Thyroid gland (tissue), 4 donors: Measurements from ENCODE around the gene STRBP. TPM values are rescaled to one million over a fixed set of nuclear protein-coding genes. Genes with fewer than 3 reads are reported as not detected.

Source experiments
- DNase-seq, 2 donors: peaks; one replicate each; pipeline ENCODE4 v3.0.0-alpha.2; 2019
- H3K27ac ChIP-seq, 3 donors: fragments of 200-600 bp; sonication (generic); 1 replicate in 2 of 3; 2 replicates in 1 of 3; pipeline ENCODE4 v1.5.1; 2016 to 2019; ENCODE audit warnings: mild to moderate bottlenecking in 1 of 3, moderate library complexity in 1 of 3
- H3K27me3 ChIP-seq: fragments of 200-600 bp; sonication (generic); one replicate; pipeline ENCODE4 v1.5.1; 2019
- H3K36me3 ChIP-seq, 2 donors: fragments of 200-600 bp; sonication (generic); one replicate each; pipeline ENCODE4 v1.5.1; 2016 to 2019
- H3K4me1 ChIP-seq, 2 donors: fragments of 200-600 bp; sonication (generic); one replicate each; pipeline ENCODE4 v1.5.1; 2017 to 2019
- H3K4me3 ChIP-seq, 3 donors: fragments of 200-600 bp; sonication (generic); replicated peaks in 1 of 3; 1 replicate in 2 of 3; 2 replicates in 1 of 3; pipeline ENCODE4 v1.5.1; 2016; ENCODE audit warnings: mild to moderate bottlenecking in 1 of 3
- H3K9me3 ChIP-seq: fragments of 200-600 bp; sonication (generic); one replicate; pipeline ENCODE4 v1.5.1; 2017
- CTCF ChIP-seq, 6 experiments: fragments of 200-600 bp in 3 of 6; fragments of 450-650 bp in 3 of 6; sonication (generic) in 3 of 6; IDR thresholded peaks; one replicate each; pipeline ENCODE4 v1.5.1; 2016 to 2019; ENCODE audit warnings: antibody characterized with exemption in 6 of 6, mild to moderate bottlenecking in 2 of 6, inconsistent platforms in 1 of 6, moderate library complexity in 1 of 6
- POLR2A ChIP-seq, 2 donors: fragments of 450-650 bp; IDR thresholded peaks; one replicate each; pipeline ENCODE4 v1.6.1; 2017; ENCODE audit warnings: antibody characterized with exemption in 2 of 2, mild to moderate bottlenecking in 2 of 2, moderate library complexity in 1 of 2
- WGBS, 2 donors: methylation state at CpG; one replicate each; pipeline ENCODE4 v1.1.5; 2017; 5-methylcytosine and 5-hydroxymethylcytosine counted together
- intact Hi-C: fragments of 100-400 bp; cut with DNase I; formaldehyde crosslinking; loops from one replicate; pipeline ENCODE4 v1.15.1; 2023
- total RNA-seq, 4 donors: library from RNA; depleted of rRNA; stranded (reverse); fragments of >200 nt; gene quantifications; one replicate each; pipeline ENCODE4 v1.2.3, GENCODE V29; 2016

Gene STRBP
- total RNA-seq, result 10 to 100 TPM; 29.3 to 52.2 (median 43.9) TPM

- WGBS, 2 donors, result 0 to 3% methylated on average over 3 to 18 of the region's 97 CpGs
- TF ChIP-seq POLR2A (IDR thresholded peaks at IDR 0.05) (peak; percentile 28 to 95), CTCF (IDR thresholded peaks at IDR 0.05) (peak in 1 of 6 experiments; percentile 26)
- Histone ChIP-seq H3K27ac (peak within 1 kb of the TSS; percentile 71 to 89 (median 72)), H3K4me1 (peaks cover 9 to 18% of the 10 kb centered on the region in 2 donors), H3K9me3 (no peaks in the 10 kb centered on the region), H3K4me3 (peak within 1 kb of the TSS; percentile 60 to 78 (median 73)), H3K27me3 (no peaks in the 10 kb centered on the region), H3K36me3 (no peaks in the 10 kb centered on the region)
- peak; percentile 94 for DNase-seq
- intact Hi-C loops, result no loop called here
These were observed at the start of gene STRBP for GRCh38 chr9:123268465-123269259. Gene STRBP, minus strand, starts transcription at chr9:123268586. Its CDS starts 84,452 bp downstream, at chr9:123184134.

- DNase-seq, result peak in 1 of 2 donors; percentile 27
- no peaks in the 10 kb centered on the region for H3K36me3 ChIP-seq
- H3K27ac ChIP-seq, result no peak overlapping the region
- 50 to 56% methylated on average over 7 of the region's 7 CpGs for WGBS, 2 donors
- no peaks in the 10 kb centered on the region for H3K9me3 ChIP-seq
- H3K27me3 ChIP-seq, result no peaks in the 10 kb centered on the region
- intact Hi-C loops, result no loop called here
- TF ChIP-seq CTCF (IDR thresholded peaks at IDR 0.05), result no peak
- no peak for TF ChIP-seq POLR2A (IDR thresholded peaks at IDR 0.05)
- H3K4me3 ChIP-seq, result no peak overlapping the region
- H3K4me1 ChIP-seq, result peaks cover 10% of the 10 kb centered on the region in 2 donors
These were observed 47.8 kb upstream of the STRBP start for GRCh38 chr9:123316053-123316718.

GRCh38 chr9:123315635-123316034 is 47.2 kb upstream of the STRBP start:
- no peak overlapping the region for H3K4me3 ChIP-seq
- TF ChIP-seq POLR2A (IDR thresholded peaks at IDR 0.05), result no peak
- no peak for TF ChIP-seq CTCF (IDR thresholded peaks at IDR 0.05)
- no peaks in the 10 kb centered on the region for H3K36me3 ChIP-seq
- no peaks in the 10 kb centered on the region for H3K27me3 ChIP-seq
- DNase-seq, result no peak
- intact Hi-C loops, result no loop called here
- 89 to 91% methylated on average over 2 of the region's 2 CpGs for WGBS, 2 donors
- no peak overlapping the region for H3K27ac ChIP-seq
- no peaks in the 10 kb centered on the region for H3K9me3 ChIP-seq
- peaks cover 10% of the 10 kb centered on the region in 2 donors for H3K4me1 ChIP-seq

- intact Hi-C loops, result no loop called here
- Histone ChIP-seq H3K27ac (no peak overlapping the region), H3K9me3 (no peaks in the 10 kb centered on the region), H3K4me3 (no peak overlapping the region), H3K4me1 (peaks cover 10% of the 10 kb centered on the region in 2 donors), H3K27me3 (no peaks in the 10 kb centered on the region), H3K36me3 (no peaks in the 10 kb centered on the region)
- no peak for TF ChIP-seq POLR2A (IDR thresholded peaks at IDR 0.05)
- TF ChIP-seq CTCF (IDR thresholded peaks at IDR 0.05), result no peak
- no peak for DNase-seq
- whole genome bisulfite sequencing, 2 donors, result 93 to 95% methylated on average over 6 of the region's 6 CpGs
These were observed 46.2 kb upstream of the STRBP start for GRCh38 chr9:123314617-123315016.
